Amniotic epithelial cell (primary cell): Measurements from ENCODE around the gene JKAMP.

Experiments
- DNase-seq: peaks from one replicate; pipeline ENCODE4 v3.0.0-alpha.2; 2010; ENCODE audit warnings: low read depth

Gene JKAMP

GRCh38 chr14:59541731-59542130 lies 57.4 kb downstream of the JKAMP start:
- no peak for DNase-seq

- DNase-seq: no peak
Measured at GRCh38 chr14:59543873-59544272, 59.6 kb downstream of the JKAMP start.

DNA sequence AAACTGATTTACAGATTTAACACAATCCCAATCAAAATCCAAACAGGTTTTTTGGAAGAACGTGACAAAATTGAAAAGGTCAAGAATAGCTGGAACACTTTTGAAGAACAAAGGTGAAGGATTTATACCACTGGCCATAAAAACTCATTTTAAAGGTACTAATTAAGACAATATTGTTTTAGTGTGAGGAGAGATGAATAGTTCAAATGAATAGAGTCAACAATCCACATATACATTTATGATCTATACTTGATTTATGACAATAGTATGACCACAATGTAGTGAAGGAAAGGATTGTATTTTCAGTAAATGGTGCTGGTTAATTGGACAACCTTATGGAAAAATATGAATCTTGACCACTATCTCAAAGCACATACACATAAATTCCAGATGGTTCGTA lies 63.0 kb downstream of the JKAMP start:
- DNase-seq: no peak
